Thyroid gland (tissue), 4 donors: ENCODE measurements around the gene ALOX5AP.

Experiments used
- POLR2A ChIP-seq, 2 donors: fragments of 450-650 bp; IDR thresholded peaks; one replicate each; pipeline ENCODE4 v1.6.1; 2017; ENCODE audit warnings: antibody characterized with exemption in 2 of 2, mild to moderate bottlenecking in 2 of 2, moderate library complexity in 1 of 2
- TF ChIP-seq, protein P1 (sequence below), 6 experiments: fragments of 200-600 bp in 3 of 6; fragments of 450-650 bp in 3 of 6; sonication (generic) in 3 of 6; IDR thresholded peaks; one replicate each; pipeline ENCODE4 v1.5.1; 2016 to 2019; ENCODE audit warnings: antibody characterized with exemption in 6 of 6, mild to moderate bottlenecking in 2 of 6, inconsistent platforms in 1 of 6, moderate library complexity in 1 of 6

- TF ChIP-seq, protein P1, sequence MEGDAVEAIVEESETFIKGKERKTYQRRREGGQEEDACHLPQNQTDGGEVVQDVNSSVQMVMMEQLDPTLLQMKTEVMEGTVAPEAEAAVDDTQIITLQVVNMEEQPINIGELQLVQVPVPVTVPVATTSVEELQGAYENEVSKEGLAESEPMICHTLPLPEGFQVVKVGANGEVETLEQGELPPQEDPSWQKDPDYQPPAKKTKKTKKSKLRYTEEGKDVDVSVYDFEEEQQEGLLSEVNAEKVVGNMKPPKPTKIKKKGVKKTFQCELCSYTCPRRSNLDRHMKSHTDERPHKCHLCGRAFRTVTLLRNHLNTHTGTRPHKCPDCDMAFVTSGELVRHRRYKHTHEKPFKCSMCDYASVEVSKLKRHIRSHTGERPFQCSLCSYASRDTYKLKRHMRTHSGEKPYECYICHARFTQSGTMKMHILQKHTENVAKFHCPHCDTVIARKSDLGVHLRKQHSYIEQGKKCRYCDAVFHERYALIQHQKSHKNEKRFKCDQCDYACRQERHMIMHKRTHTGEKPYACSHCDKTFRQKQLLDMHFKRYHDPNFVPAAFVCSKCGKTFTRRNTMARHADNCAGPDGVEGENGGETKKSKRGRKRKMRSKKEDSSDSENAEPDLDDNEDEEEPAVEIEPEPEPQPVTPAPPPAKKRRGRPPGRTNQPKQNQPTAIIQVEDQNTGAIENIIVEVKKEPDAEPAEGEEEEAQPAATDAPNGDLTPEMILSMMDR (IDR thresholded peaks at IDR 0.05): no peak
- no peak for TF ChIP-seq POLR2A (IDR thresholded peaks at IDR 0.05)
Measured at GRCh38 chr13:30696278-30697176, 38.8 kb upstream of the ALOX5AP start.
